ENCODE results near the gene SLC4A5. TPM values are rescaled to one million over a fixed set of nuclear protein-coding genes. Genes with fewer than 3 reads are reported as not detected.

The SLC4A5 gene
- total RNA-seq, 4 donors from 2014 or later = 0.24 to 3.8 (median 0.59) TPM

DNA sequence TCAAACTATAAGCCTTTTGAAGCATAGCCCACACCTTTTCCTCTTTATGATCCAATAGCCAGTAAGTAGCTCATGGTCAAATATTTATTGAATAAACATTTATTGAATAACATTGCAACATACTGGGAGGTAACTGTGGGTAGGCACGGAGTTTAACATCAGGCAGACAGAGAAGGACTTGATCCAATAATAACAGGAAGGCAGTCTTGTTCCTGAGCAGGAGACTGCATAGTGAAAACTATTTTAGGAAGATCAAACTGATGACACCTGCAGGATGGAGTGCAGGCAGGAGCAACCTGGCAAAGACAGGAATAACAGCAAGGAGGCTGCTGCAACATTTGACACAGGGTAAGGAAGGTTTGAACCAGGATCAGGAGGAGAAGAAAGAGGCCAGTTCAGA lies 40.0 kb upstream of the SLC4A5 start:
- no peak for DNase-seq
- intact Hi-C loops (cut with DNase I; ENCODE audit: low total_unique reads) = loop anchor here (10.0 kb wide), 2 partner anchors 458 to 648 kb away; partner anchors contain the start of genes DGUOK and TPRKB
- Histone ChIP-seq H3K9me3 (no peaks in the 10 kb centered on the region), H3K27me3 (no peaks in the 10 kb centered on the region), H3K4me1 (peaks cover 55 to 69% of the 10 kb centered on the region in 2 donors), H3K4me3 (no peak overlapping the region), H3K36me3 (no peaks in the 10 kb centered on the region), H3K27ac (peak overlapping the region in 2 of 4 donors; percentile 12 to 14)
- ATAC-seq = no peak
- in situ Hi-C loops (cut with MboI; ENCODE audit: low sequenced_read_pairs in 4 of 4) = no loop called here
- TF ChIP-seq, protein P1, sequence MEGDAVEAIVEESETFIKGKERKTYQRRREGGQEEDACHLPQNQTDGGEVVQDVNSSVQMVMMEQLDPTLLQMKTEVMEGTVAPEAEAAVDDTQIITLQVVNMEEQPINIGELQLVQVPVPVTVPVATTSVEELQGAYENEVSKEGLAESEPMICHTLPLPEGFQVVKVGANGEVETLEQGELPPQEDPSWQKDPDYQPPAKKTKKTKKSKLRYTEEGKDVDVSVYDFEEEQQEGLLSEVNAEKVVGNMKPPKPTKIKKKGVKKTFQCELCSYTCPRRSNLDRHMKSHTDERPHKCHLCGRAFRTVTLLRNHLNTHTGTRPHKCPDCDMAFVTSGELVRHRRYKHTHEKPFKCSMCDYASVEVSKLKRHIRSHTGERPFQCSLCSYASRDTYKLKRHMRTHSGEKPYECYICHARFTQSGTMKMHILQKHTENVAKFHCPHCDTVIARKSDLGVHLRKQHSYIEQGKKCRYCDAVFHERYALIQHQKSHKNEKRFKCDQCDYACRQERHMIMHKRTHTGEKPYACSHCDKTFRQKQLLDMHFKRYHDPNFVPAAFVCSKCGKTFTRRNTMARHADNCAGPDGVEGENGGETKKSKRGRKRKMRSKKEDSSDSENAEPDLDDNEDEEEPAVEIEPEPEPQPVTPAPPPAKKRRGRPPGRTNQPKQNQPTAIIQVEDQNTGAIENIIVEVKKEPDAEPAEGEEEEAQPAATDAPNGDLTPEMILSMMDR (IDR thresholded peaks at IDR 0.05 in 4 of 5, conservative IDR thresholded peaks at IDR 0.05 in 1 of 5) = no peak
- no peak for TF ChIP-seq POLR2A (IDR thresholded peaks at IDR 0.05)

DNA sequence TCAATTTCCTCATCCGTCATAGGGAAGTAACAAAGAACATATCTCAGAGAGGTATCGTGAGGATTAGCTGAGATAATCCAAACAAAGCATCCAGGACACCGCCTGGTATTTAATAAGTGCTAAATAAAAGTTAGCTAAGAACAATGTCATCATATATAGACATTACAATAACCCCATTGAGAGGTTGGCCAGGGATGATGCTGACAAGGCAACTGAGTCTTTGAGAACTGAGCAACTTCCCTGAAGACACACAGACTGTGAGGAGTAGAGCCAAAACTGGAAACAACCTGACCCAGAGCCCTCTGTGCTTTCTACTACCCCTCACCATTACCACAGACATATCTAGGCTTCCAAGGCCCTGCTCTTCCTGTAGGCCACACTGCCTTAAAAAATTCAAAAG lies 38.5 kb upstream of the SLC4A5 start:
- Histone ChIP-seq H3K4me1 (peaks cover 49 to 55% of the 10 kb centered on the region in 2 donors), H3K9me3 (no peaks in the 10 kb centered on the region), H3K27ac (no peak overlapping the region), H3K36me3 (peaks cover 0 to 12% of the 10 kb centered on the region in 2 donors), H3K4me3 (no peak overlapping the region), H3K27me3 (no peaks in the 10 kb centered on the region)
- in situ Hi-C loops (cut with MboI; ENCODE audit: low sequenced_read_pairs in 4 of 4) = no loop called here
- ATAC-seq (no peak), DNase-seq (no peak)
- TF ChIP-seq, protein P1 (IDR thresholded peaks at IDR 0.05 in 4 of 5, conservative IDR thresholded peaks at IDR 0.05 in 1 of 5) = no peak
- no peak for TF ChIP-seq POLR2A (IDR thresholded peaks at IDR 0.05)
- intact Hi-C loops (cut with DNase I; ENCODE audit: low total_unique reads) = loop anchor here (10.0 kb wide), 2 partner anchors 457 to 647 kb away; partner anchors contain the start of genes DGUOK and TPRKB

DNA sequence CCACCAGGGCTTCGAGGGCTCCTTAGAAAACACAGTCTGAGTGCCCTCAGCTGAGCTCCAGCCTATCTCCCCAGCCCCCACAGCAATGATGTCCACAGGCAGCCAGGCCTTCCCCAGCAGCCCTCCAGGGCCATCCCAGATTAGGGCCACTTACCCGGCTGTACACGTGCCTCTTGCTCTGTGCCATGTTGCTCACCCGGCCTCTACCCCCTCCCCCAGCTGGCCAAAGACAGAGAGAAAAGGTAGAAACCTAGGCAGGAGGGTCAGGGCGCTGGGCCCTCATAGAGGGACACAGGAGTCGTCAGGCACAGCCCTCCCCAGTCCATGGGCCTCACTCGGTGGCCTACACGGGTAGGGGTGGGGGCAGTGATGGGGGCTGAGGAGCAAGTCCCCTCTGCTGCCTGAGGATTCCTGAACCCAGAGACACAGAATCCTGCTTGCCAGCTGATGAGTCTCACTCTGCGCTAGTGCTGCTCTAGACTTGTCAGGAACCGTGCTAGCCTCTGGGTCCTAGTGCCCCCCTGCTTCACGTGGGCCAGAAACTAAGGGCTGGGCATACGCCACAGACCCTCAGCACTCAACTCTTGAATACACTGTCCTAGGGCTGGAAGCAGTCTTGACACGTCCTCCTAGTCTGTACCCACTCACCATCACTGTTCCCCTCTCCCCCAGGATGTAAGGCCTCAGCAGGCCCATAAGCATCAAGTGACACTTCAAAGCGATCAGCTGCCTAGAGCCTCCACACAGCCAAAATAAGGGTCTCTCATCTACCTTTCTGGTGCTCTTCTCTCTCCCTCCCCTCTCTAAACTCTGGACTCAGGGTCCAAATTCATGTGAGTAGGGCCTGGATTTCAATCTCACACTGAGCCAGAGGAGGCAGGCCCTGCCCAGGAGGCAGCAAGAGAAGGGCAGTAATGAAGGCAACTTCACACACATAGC lies 36.9 kb upstream of the SLC4A5 start, which contains the start of gene DCTN1:
Gene DCTN1, minus strand, starts transcription at position 461 of the 939 bp plus-strand sequence. Its CDS starts 274 bp downstream, at position 187.
- Histone ChIP-seq H3K36me3 (peaks cover 0 to 20% of the 10 kb centered on the region in 2 donors), H3K4me3 (peak within 1 kb of the TSS; percentile 41 to 53 (median 50)), H3K9me3 (no peaks in the 10 kb centered on the region), H3K27ac (peak within 1 kb of the TSS in 3 of 4 donors; percentile 22 to 40 (median 29)), H3K27me3 (no peaks in the 10 kb centered on the region), H3K4me1 (peaks cover 47 to 49% of the 10 kb centered on the region in 2 donors)
- peak; percentile 68 to 70 for ATAC-seq
- intact Hi-C loops (cut with DNase I; ENCODE audit: low total_unique reads) = loop anchor here (10.0 kb wide), 2 partner anchors 455 to 645 kb away; partner anchors contain the start of genes DGUOK and TPRKB
- in situ Hi-C loops (cut with MboI; ENCODE audit: low sequenced_read_pairs in 4 of 4) = no loop called here
- peak in 1 of 2 donors; percentile 23 for DNase-seq
- TF ChIP-seq, protein P1 (IDR thresholded peaks at IDR 0.05 in 4 of 5, conservative IDR thresholded peaks at IDR 0.05 in 1 of 5) = no peak
- TF ChIP-seq POLR2A (IDR thresholded peaks at IDR 0.05) = no peak

DNA sequence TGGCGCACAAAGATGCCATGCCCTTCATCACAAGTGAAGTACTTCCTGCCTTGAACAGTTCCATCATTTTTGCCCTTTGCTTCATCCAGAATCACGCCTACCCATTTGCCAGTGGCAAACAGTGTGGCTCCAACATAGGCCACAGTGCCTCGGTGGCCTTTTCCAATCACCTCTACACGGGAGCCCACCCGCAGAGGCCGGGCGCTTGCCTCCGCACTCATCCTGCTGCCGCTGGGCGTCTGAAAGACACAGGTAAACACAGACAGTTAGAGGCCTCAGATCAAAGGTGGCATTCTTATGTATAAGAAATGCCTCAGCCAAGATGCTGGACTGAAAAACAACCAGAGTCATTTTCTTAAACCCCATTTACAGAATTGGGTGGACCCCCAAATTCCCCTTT lies 34.8 kb upstream of the SLC4A5 start:
- no peak overlapping the region for H3K4me3 ChIP-seq
- H3K27ac ChIP-seq = no peak overlapping the region
- H3K27me3 ChIP-seq = no peaks in the 10 kb centered on the region
- in situ Hi-C loops (cut with MboI; ENCODE audit: low sequenced_read_pairs in 4 of 4) (no loop called here), intact Hi-C loops (cut with DNase I; ENCODE audit: low total_unique reads) (no loop called here)
- no peak for TF ChIP-seq POLR2A (IDR thresholded peaks at IDR 0.05)
- TF ChIP-seq, protein P1 (IDR thresholded peaks at IDR 0.05 in 4 of 5, conservative IDR thresholded peaks at IDR 0.05 in 1 of 5) = no peak
- DNase-seq (no peak), ATAC-seq (no peak)
- H3K4me1 ChIP-seq = peaks cover 33 to 47% of the 10 kb centered on the region in 2 donors
- no peaks in the 10 kb centered on the region for H3K9me3 ChIP-seq
- H3K36me3 ChIP-seq = peaks cover 0 to 20% of the 10 kb centered on the region in 2 donors

All from gastrocnemius medialis (tissue), 4 donors.